Measurements from ENCODE around the gene EEF1A1. TPM values are rescaled to one million over a fixed set of nuclear protein-coding genes. Genes with fewer than 3 reads are reported as not detected.

The EEF1A1 gene
- total and polyA plus RNA-seq, 2 of the 8 experiments (the other 6 are each of a cell fraction or from before 2014, with no cell fraction given), result 13,823 to 13,927 TPM

DNA sequence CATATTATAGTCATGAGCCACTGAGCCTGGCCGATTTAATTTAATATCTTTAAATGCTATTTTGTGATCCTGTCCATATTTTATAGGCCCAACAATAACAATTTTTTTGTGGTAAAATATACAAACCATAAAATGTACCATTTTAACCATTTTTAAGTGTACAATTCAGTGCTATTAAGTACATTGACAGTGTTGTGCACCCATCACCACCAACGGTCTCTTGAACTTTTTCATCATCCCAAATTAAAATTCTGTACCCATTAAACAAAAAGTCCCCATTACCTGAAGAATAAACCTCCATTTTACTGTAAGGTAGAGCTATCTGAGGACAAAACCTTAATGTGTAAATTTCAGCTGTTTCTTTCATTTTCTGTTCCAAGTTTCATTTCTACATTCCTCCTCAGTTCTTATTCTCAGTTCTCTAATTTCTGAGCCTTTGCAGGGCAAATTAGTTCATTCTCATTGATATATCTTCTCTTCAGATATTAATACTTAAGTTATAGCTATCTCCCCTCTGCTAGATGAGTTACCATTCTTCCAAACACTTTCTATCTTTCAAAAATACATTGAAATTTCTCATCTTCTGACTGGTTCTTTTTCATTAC is 49.0 kb downstream of the EEF1A1 start (continued):
- TF ChIP-seq TBP (IDR thresholded peaks at IDR 0.05; ENCODE audit: low read depth, low read length) (no peak), TAF7 (optimal IDR thresholded peaks at IDR 0.05; ENCODE audit: borderline replicate concordance, low read depth, low read length) (no peak), KDM1A (IDR thresholded peaks at IDR 0.05; ENCODE audit: borderline replicate concordance, low read length) (no peak), CTBP2 (IDR thresholded peaks at IDR 0.05; ENCODE audit: borderline replicate concordance, insufficient read depth, insufficient read length, low read length) (no peak), NANOG (IDR thresholded peaks at IDR 0.05; ENCODE audit: insufficient read depth, low read depth, low read length, poor library complexity, severe bottlenecking) (no peak), SIN3A (conservative IDR thresholded peaks at IDR 0.05 in 1 of 2, IDR thresholded peaks at IDR 0.05 in 1 of 2; ENCODE audit: low read depth in 1 of 2, low read length in 2 of 2) (no peak), EZH2 (IDR thresholded peaks at IDR 0.05; ENCODE audit: low read depth, low read length, severe bottlenecking) (no peak)

Small RNA genes within 50 kb of the gene (small RNA-seq; reads per million reads assigned to genes)
- gene AL603910.2 (ENCODE audit: insufficient read depth), result not detected
- not detected for gene RN7SL827P (ENCODE audit: insufficient read depth)

Other genes with a start within 250 kb of the EEF1A1 start
- gene DPPA5, start 166.8 kb downstream of the EEF1A1 start, total RNA-seq (2021; fragmentation: NEBNext Ultra II Directional; extraction: Animal tissue kit (Norgen Biotek cat#: 25700)), result 1.5 and 2.0 TPM in 2 replicates
- gene DPPA5, start 166.8 kb downstream of the EEF1A1 start, polyA plus RNA-seq (2011; rRNA removed), result 2.9 and 6.6 TPM in 2 replicates
- gene KHDC3L, start 158.4 kb downstream of the EEF1A1 start, total RNA-seq (2021; fragmentation: NEBNext Ultra II Directional; extraction: Animal tissue kit (Norgen Biotek cat#: 25700)), result 0.42 TPM in 1 of 2 replicates, not detected in the other
- 0.11 TPM in 1 of 2 replicates, not detected in the other for gene KHDC3L, start 158.4 kb downstream of the EEF1A1 start, polyA plus RNA-seq (2011; rRNA removed)
- gene OOEP, start 151.1 kb downstream of the EEF1A1 start, total RNA-seq (2021; fragmentation: NEBNext Ultra II Directional; extraction: Animal tissue kit (Norgen Biotek cat#: 25700)), result 0.41 TPM in 1 of 2 replicates, not detected in the other
- 0.20 and 0.55 TPM in 2 replicates for gene OOEP, start 151.1 kb downstream of the EEF1A1 start, polyA plus RNA-seq (2011; rRNA removed)
- gene DDX43, start 126.2 kb downstream of the EEF1A1 start, total RNA-seq (2021; fragmentation: NEBNext Ultra II Directional; extraction: Animal tissue kit (Norgen Biotek cat#: 25700)), result not detected in 2 replicates
- 0.05 TPM in 2 replicates for gene DDX43, start 126.2 kb downstream of the EEF1A1 start, polyA plus RNA-seq (2011; rRNA removed)
- 6.3 and 6.7 TPM in 2 replicates for gene CGAS, start 68.7 kb downstream of the EEF1A1 start, total RNA-seq (2021; fragmentation: NEBNext Ultra II Directional; extraction: Animal tissue kit (Norgen Biotek cat#: 25700))
- 1.9 and 2.1 TPM in 2 replicates for gene CGAS, start 68.7 kb downstream of the EEF1A1 start, polyA plus RNA-seq (2011; rRNA removed)
- 29.3 and 31.6 TPM in 2 replicates for gene MTO1, start 59.3 kb downstream of the EEF1A1 start, total RNA-seq (2021; fragmentation: NEBNext Ultra II Directional; extraction: Animal tissue kit (Norgen Biotek cat#: 25700))
- 17.4 and 20.9 TPM in 2 replicates for gene MTO1, start 59.3 kb downstream of the EEF1A1 start, polyA plus RNA-seq (2011; rRNA removed)
- 11.9 and 14.2 TPM in 2 replicates for gene SLC17A5, start 133.0 kb upstream of the EEF1A1 start, total RNA-seq (2021; fragmentation: NEBNext Ultra II Directional; extraction: Animal tissue kit (Norgen Biotek cat#: 25700))
- gene SLC17A5, start 133.0 kb upstream of the EEF1A1 start, polyA plus RNA-seq (2011; rRNA removed), result 6.5 and 11.0 TPM in 2 replicates
- gene CD109, start 175.2 kb upstream of the EEF1A1 start, total RNA-seq (2021; fragmentation: NEBNext Ultra II Directional; extraction: Animal tissue kit (Norgen Biotek cat#: 25700)), result 4.9 and 5.3 TPM in 2 replicates
- gene CD109, start 175.2 kb upstream of the EEF1A1 start, polyA plus RNA-seq (2011; rRNA removed), result 0.94 and 1.4 TPM in 2 replicates